Measurements from ENCODE around the gene IHH. TPM values are rescaled to one million over a fixed set of nuclear protein-coding genes. Genes with fewer than 3 reads are reported as not detected.

Gene IHH
- total RNA-seq, 1 donor from 2014 or later: not detected

GRCh38 chr2:219032051-219032745 lies 28.5 kb downstream of the IHH start:
- DNase-seq (ENCODE audit: low read depth) (no peak), FAIRE-seq (no peak)
- no peaks in the 10 kb centered on the region for H3K36me3 ChIP-seq (ENCODE audit: control insufficient read depth, insufficient read depth, low read length)
- peaks cover 3% of the 10 kb centered on the region for H3K27me3 ChIP-seq (ENCODE audit: control insufficient read depth, insufficient read depth, low read length)
- no peak overlapping the region for H3K4me3 ChIP-seq (ENCODE audit: low read depth, low read length)
- TF ChIP-seq, protein P1, sequence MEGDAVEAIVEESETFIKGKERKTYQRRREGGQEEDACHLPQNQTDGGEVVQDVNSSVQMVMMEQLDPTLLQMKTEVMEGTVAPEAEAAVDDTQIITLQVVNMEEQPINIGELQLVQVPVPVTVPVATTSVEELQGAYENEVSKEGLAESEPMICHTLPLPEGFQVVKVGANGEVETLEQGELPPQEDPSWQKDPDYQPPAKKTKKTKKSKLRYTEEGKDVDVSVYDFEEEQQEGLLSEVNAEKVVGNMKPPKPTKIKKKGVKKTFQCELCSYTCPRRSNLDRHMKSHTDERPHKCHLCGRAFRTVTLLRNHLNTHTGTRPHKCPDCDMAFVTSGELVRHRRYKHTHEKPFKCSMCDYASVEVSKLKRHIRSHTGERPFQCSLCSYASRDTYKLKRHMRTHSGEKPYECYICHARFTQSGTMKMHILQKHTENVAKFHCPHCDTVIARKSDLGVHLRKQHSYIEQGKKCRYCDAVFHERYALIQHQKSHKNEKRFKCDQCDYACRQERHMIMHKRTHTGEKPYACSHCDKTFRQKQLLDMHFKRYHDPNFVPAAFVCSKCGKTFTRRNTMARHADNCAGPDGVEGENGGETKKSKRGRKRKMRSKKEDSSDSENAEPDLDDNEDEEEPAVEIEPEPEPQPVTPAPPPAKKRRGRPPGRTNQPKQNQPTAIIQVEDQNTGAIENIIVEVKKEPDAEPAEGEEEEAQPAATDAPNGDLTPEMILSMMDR (IDR thresholded peaks at IDR 0.05; ENCODE audit: insufficient read depth, low read length, severe bottlenecking): no peak

DNA sequence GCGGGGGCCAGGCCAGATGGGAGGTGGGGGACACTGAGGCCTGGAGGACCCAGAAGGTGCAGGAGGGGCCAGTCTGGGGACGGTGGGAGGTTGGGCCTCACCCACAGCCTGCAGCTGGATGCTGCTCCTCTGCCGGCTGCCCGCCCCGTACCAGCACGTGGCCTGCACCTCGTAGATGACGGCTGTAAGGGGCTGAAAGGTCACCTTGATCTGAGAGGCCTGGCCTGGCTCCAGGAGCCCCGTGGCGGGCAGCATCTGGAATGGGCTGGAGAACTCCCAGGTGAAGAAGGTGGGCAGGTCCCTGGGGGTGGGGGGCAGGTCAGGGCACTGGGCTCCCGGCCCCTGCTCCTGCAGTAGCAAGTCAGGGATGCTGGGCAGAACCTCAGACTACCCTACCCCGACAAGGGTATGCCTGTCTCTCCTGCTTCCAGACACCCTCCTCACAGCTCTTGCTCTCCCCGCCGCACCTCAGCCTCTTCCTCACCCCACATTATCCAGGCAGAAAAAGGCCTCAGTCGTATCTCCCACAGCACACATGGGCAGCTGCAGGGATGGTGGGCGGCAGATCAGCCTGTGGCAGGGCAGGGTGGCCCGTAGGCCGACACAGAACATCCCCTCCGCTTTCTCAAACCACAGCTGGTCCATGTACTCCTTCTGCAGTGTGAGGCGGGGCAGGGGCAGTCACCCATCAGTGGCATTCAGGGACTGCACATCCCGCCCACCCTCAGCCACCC lies 29.5 kb downstream of the IHH start:
- TF ChIP-seq, protein P1 (IDR thresholded peaks at IDR 0.05; ENCODE audit: insufficient read depth, low read length, severe bottlenecking): no peak
- DNase-seq (ENCODE audit: low read depth) (no peak), FAIRE-seq (no peak)
- H3K36me3 ChIP-seq (ENCODE audit: control insufficient read depth, insufficient read depth, low read length): no peaks in the 10 kb centered on the region
- H3K27me3 ChIP-seq (ENCODE audit: control insufficient read depth, insufficient read depth, low read length): peaks cover 3% of the 10 kb centered on the region
- no peak overlapping the region for H3K4me3 ChIP-seq (ENCODE audit: low read depth, low read length)

DNA sequence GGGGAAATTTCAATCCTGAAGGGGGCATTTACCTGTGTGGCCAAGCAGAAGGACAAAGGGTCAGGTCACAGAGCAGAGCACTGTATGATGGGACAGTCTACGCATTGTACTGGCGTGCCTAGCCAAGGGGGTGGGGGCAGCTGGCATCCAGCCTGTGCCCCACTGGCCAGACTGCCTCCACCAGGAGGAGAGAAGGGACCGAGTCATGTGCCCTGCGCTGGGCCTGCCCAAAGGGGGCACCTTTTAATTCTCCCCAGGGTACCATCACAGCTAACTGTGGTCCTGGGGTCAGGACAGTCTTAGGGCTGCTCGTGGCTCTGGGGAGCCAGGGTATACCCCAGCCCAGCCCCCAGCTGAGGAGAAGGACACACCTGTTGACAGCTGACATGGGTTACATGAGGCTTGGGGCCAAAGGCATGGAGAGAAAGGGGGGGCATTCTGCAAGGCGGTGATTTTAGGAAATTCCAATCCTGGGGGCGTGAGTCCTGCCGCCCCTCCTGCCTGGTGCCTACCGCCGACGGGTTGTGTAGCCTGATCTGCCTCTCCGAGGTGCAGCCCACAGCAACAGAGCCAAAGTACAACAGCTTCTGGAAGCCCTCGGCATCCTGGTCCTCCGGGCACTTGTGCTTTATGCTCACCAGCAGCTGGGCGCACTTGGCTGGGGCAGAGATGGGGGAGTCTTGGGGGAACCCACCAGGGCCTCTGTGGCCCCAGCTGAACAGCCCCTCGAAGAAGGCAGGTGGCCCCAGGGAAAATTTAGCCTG lies 30.4 kb downstream of the IHH start:
- H3K27me3 ChIP-seq (ENCODE audit: control insufficient read depth, insufficient read depth, low read length): peaks cover 1% of the 10 kb centered on the region
- no peaks in the 10 kb centered on the region for H3K36me3 ChIP-seq (ENCODE audit: control insufficient read depth, insufficient read depth, low read length)
- DNase-seq (ENCODE audit: low read depth): no peak
- TF ChIP-seq, protein P1 (IDR thresholded peaks at IDR 0.05; ENCODE audit: insufficient read depth, low read length, severe bottlenecking): no peak
- no peak for FAIRE-seq
- no peak overlapping the region for H3K4me3 ChIP-seq (ENCODE audit: low read depth, low read length)

- TF ChIP-seq, protein P1 (IDR thresholded peaks at IDR 0.05; ENCODE audit: insufficient read depth, low read length, severe bottlenecking): peak; percentile 97
- Histone ChIP-seq H3K36me3 (ENCODE audit: control insufficient read depth, insufficient read depth, low read length) (no peaks in the 10 kb centered on the region), H3K27me3 (ENCODE audit: control insufficient read depth, insufficient read depth, low read length) (peaks cover 1% of the 10 kb centered on the region), H3K4me3 (ENCODE audit: low read depth, low read length) (no peak overlapping the region)
- DNase-seq (ENCODE audit: low read depth) (peak; percentile 55), FAIRE-seq (no peak)
These were observed 30.9 kb downstream of the IHH start for GRCh38 chr2:219029829-219030165.

GRCh38 chr2:219028996-219029828 lies 31.5 kb downstream of the IHH start:
- TF ChIP-seq, protein P1 (IDR thresholded peaks at IDR 0.05; ENCODE audit: insufficient read depth, low read length, severe bottlenecking): no peak
- Histone ChIP-seq H3K4me3 (ENCODE audit: low read depth, low read length) (no peak overlapping the region), H3K27me3 (ENCODE audit: control insufficient read depth, insufficient read depth, low read length) (peaks cover 1% of the 10 kb centered on the region), H3K36me3 (ENCODE audit: control insufficient read depth, insufficient read depth, low read length) (no peaks in the 10 kb centered on the region)
- DNase-seq (ENCODE audit: low read depth): no peak
- no peak for FAIRE-seq

All from bronchial epithelial cell (primary cell).